HepG2 (cell line): ENCODE measurements around the gene ALG14.

ENCODE experiments used
- CEBPZ ChIP-seq: IDR thresholded peaks from 2 replicates; pipeline ENCODE4 v1.6.1; 2012; ENCODE audit warnings: low read length, improper control_type of control experiment
- CTCF ChIP-seq: sonication (generic); formaldehyde crosslinking; IDR thresholded peaks from 2 replicates; pipeline ENCODE4 v1.5.0; 2020; ENCODE audit warnings: mild to moderate bottlenecking, missing genetic modification reagents, moderate library complexity
- GTF2F1 ChIP-seq: fragments of 150-350 bp; IDR thresholded peaks from 2 replicates; pipeline ENCODE4 v1.6.1; 2014; ENCODE audit warnings: low read length
- HMGA1 ChIP-seq: sonication (generic); formaldehyde crosslinking; conservative IDR thresholded peaks from 2 replicates; pipeline ENCODE4 v1.4.0; 2020; ENCODE audit warnings: missing genetic modification reagents
- IKZF1 ChIP-seq: fragments of 450-650 bp; IDR thresholded peaks from 2 replicates; pipeline ENCODE4 v1.7.1; 2016
- MAX ChIP-seq: IDR thresholded peaks from 2 replicates; pipeline ENCODE4 v1.6.1; 2012; ENCODE audit warnings: inconsistent platforms
- NFYB ChIP-seq: sonication (generic); formaldehyde crosslinking; IDR thresholded peaks from 2 replicates; pipeline ENCODE4 v1.4.0; 2020; ENCODE audit warnings: missing genetic modification reagents
- SMAD1 ChIP-seq: sonication (generic); formaldehyde crosslinking; IDR thresholded peaks from 2 replicates; pipeline ENCODE4 v1.4.0; 2020; ENCODE audit warnings: missing genetic modification reagents, low read depth, mild to moderate bottlenecking, borderline replicate concordance
- TAF1 ChIP-seq: sonication (generic); formaldehyde crosslinking; IDR thresholded peaks from 2 replicates; pipeline ENCODE4 v1.4.0; 2020; ENCODE audit warnings: missing genetic modification reagents
- ZBTB46 ChIP-seq: sonication (generic); formaldehyde crosslinking; IDR thresholded peaks from 2 replicates; pipeline ENCODE4 v1.4.0; 2020; ENCODE audit warnings: mild to moderate bottlenecking, missing genetic modification reagents, borderline replicate concordance
- ZNF549 ChIP-seq: sonication (generic); formaldehyde crosslinking; IDR thresholded peaks from 2 replicates; pipeline ENCODE4 v1.5.0; 2020; ENCODE audit warnings: missing genetic modification reagents

- no peak for TF ChIP-seq CTCF (CRISPR knock-in tag)
- no peak for TF ChIP-seq SMAD1 (CRISPR knock-in tag)
- no peak for TF ChIP-seq HMGA1 (CRISPR knock-in tag)
- TF ChIP-seq ZBTB46 (CRISPR knock-in tag): no peak
- TF ChIP-seq TAF1 (CRISPR knock-in tag): no peak
- TF ChIP-seq CEBPZ: no peak
- TF ChIP-seq MAX: no peak
- TF ChIP-seq ZNF549 (CRISPR knock-in tag): no peak
- TF ChIP-seq NFYB (CRISPR knock-in tag): no peak
- TF ChIP-seq GTF2F1: no peak
- TF ChIP-seq IKZF1: no peak
These were observed 43.8 kb downstream of the ALG14 start for GRCh38 chr1:95028954-95029353.
